HepG2 (cell line): Measurements from ENCODE around the gene ASB16. TPM values are rescaled to one million over a fixed set of nuclear protein-coding genes. Genes with fewer than 3 reads are reported as not detected.
A peak's percentile ranks its signal among the peaks of the same experiment; 100 is the strongest.

Source experiments
- DMAP1 ChIP-seq: IDR thresholded peaks from 2 replicates; pipeline ENCODE4 v1.6.1; 2016
- DRAP1 ChIP-seq: IDR thresholded peaks from 2 replicates; pipeline ENCODE4 v1.6.1; 2016; ENCODE audit warnings: missing genetic modification reagents, missing compliant biosample characterization
- FOXK1 ChIP-seq: sonication (generic); formaldehyde crosslinking; IDR thresholded peaks from 2 replicates; pipeline ENCODE4 v1.4.0; 2020; ENCODE audit warnings: low read depth, missing genetic modification reagents, borderline replicate concordance
- GABPA ChIP-seq, 2 experiments: IDR thresholded peaks; 2 replicates each; pipeline ENCODE4 v1.6.1; 2011 to 2016; ENCODE audit warnings: low read depth in 2 of 2, low read length in 1 of 2, missing biosample characterization in 1 of 2, missing genetic modification characterization in 1 of 2
- HBP1 ChIP-seq: IDR thresholded peaks from 2 replicates; pipeline ENCODE4 v1.6.1; 2016; ENCODE audit warnings: low read depth, control low read depth
- HDAC1 ChIP-seq: sonication (generic); formaldehyde crosslinking; IDR thresholded peaks from 2 replicates; pipeline ENCODE4 v1.5.1; 2020; ENCODE audit warnings: mild to moderate bottlenecking, missing genetic modification reagents
- HMG20B ChIP-seq: conservative IDR thresholded peaks from 2 replicates; pipeline ENCODE4 v1.6.1; 2016; ENCODE audit warnings: missing genetic modification reagents, missing compliant biosample characterization
- HNF4A ChIP-seq: sonication (generic); formaldehyde crosslinking; IDR thresholded peaks from 2 replicates; pipeline ENCODE4 v1.4.0; 2020; ENCODE audit warnings: missing genetic modification reagents
- KLF6 ChIP-seq: IDR thresholded peaks from 2 replicates; pipeline ENCODE4 v1.8.0; 2016; ENCODE audit warnings: missing biosample characterization, missing genetic modification reagents
- POLR2A ChIP-seq, 2 experiments: IDR thresholded peaks; 2 replicates each; pipeline ENCODE4 v1.6.1; 2011; ENCODE audit warnings: low read depth in 2 of 2, low read length in 2 of 2, mild to moderate bottlenecking in 1 of 2, moderate library complexity in 1 of 2; ENCODE audit not compliant: insufficient read depth in 1 of 2
- RAD21 ChIP-seq: fragments of 450-650 bp; formaldehyde crosslinking; IDR thresholded peaks from 2 replicates; pipeline ENCODE4 v1.5.0; 2020; ENCODE audit warnings: mild to moderate bottlenecking
- REST ChIP-seq, 2 experiments: IDR thresholded peaks; 2 replicates each; pipeline ENCODE4 v1.6.1; 2011 to 2012; ENCODE audit warnings: low read length in 2 of 2, borderline replicate concordance in 1 of 2, low read depth in 1 of 2, mild to moderate bottlenecking in 1 of 2, moderate library complexity in 1 of 2
- SP1 ChIP-seq, 2 experiments: fragments of 450-650 bp in 1 of 2; sonication (generic) in 1 of 2; formaldehyde crosslinking in 1 of 2; IDR thresholded peaks; 2 replicates each; pipeline versions ENCODE4 v1.4.0 to v1.6.1; 2016 to 2020; ENCODE audit warnings: missing genetic modification reagents in 1 of 2
- SP2 ChIP-seq: sonication (generic); formaldehyde crosslinking; IDR thresholded peaks from 2 replicates; pipeline ENCODE4 v1.5.1; 2020; ENCODE audit warnings: mild to moderate bottlenecking, missing genetic modification reagents
- SP5 ChIP-seq: IDR thresholded peaks from 2 replicates; pipeline ENCODE4 v1.6.1; 2016; ENCODE audit warnings: low read depth, borderline replicate concordance
- YY1 ChIP-seq: IDR thresholded peaks from 2 replicates; pipeline ENCODE4 v1.6.1; 2011; ENCODE audit warnings: low read length, low read depth, moderate library complexity, mild to moderate bottlenecking; ENCODE audit not compliant: insufficient read depth, insufficient replicate concordance
- ZBTB14 ChIP-seq: sonication (generic); formaldehyde crosslinking; IDR thresholded peaks from 2 replicates; pipeline ENCODE4 v1.4.0; 2020; ENCODE audit warnings: missing genetic modification reagents
- ZBTB7B ChIP-seq: sonication (generic); formaldehyde crosslinking; IDR thresholded peaks from 2 replicates; pipeline ENCODE4 v1.4.0; 2020; ENCODE audit warnings: missing genetic modification reagents
- ZNF260 ChIP-seq: sonication (generic); formaldehyde crosslinking; IDR thresholded peaks from 2 replicates; pipeline ENCODE4 v1.4.0; 2020; ENCODE audit warnings: missing genetic modification reagents, low read depth, mild to moderate bottlenecking, borderline replicate concordance
- ZNF446 ChIP-seq: sonication (generic); formaldehyde crosslinking; IDR thresholded peaks from 2 replicates; pipeline ENCODE4 v1.5.0; 2020; ENCODE audit warnings: mild to moderate bottlenecking, missing genetic modification reagents
- ZNF558 ChIP-seq: sonication (generic); formaldehyde crosslinking; IDR thresholded peaks from 2 replicates; pipeline ENCODE4 v1.9.0; 2022; ENCODE audit warnings: mild to moderate bottlenecking, missing genetic modification reagents, borderline replicate concordance
- ZNF629 ChIP-seq: sonication (generic); formaldehyde crosslinking; conservative IDR thresholded peaks from 2 replicates; pipeline ENCODE4 v1.5.0; 2020; ENCODE audit warnings: missing genetic modification reagents
- ZNF777 ChIP-seq: sonication (generic); formaldehyde crosslinking; IDR thresholded peaks from 2 replicates; pipeline ENCODE4 v1.4.0; 2020; ENCODE audit warnings: missing genetic modification reagents
- polyA plus RNA-seq, 8 experiments: library from polyadenylated mRNA; depleted of rRNA in 3 of 8; stranded (reverse) in 7 of 8; unstranded in 1 of 8; fragments of >200 nt; fragmentation: Illumina TruSeq in 4 of 8; extraction: Trizol in 4 of 8; gene quantifications; 2 replicates each; pipeline versions ENCODE4 v1.2.1 to v1.2.3, GENCODE V29; 2011 to 2016; ENCODE audit warnings: low read depth in 4 of 8, missing spikeins in 1 of 8, mixed read lengths in 1 of 8; ENCODE audit not compliant: insufficient read depth in 1 of 8
- total RNA-seq, 5 experiments: library from RNA; depleted of rRNA; stranded (reverse); fragments of >200 nt; fragmentation: Illumina TruSeq; extraction: Trizol; gene quantifications; 2 replicates each; pipeline ENCODE4 v1.2.3, GENCODE V29; 2016; ENCODE audit warnings: low read depth in 1 of 5

ASB16 gene
- total and polyA plus RNA-seq, 2 of the 13 experiments (the other 11 are each of a cell fraction or from before 2014, with no cell fraction given), result 0.07 TPM; not detected in 1

GRCh38 chr17:44199553-44200477 lies 29.3 kb downstream of the ASB16 start, which contains the start of gene ATXN7L3 (continued):
- TF ChIP-seq ZBTB14 (CRISPR knock-in tag), result peak; percentile 91
- peak; percentile 72; the same call in 1 of the 2 replicates for TF ChIP-seq KLF6 (CRISPR knock-in tag)
- 0 out of 2 replicates have a peak, but pooled peaks have one; percentile 27 for TF ChIP-seq ZNF558 (CRISPR knock-in tag)
- TF ChIP-seq DRAP1, result peak; percentile 68
- no peak for TF ChIP-seq HMG20B (CRISPR knock-in tag)
- no peak for TF ChIP-seq ZNF260 (CRISPR knock-in tag)
- TF ChIP-seq YY1, result peak; percentile 64
- TF ChIP-seq HBP1 (CRISPR knock-in tag), result peak; percentile 68; the same call in 1 of the 2 replicates
- TF ChIP-seq ZNF446 (CRISPR knock-in tag), result 0 out of 2 replicates have a peak, but pooled peaks have one; percentile 12
- TF ChIP-seq ZNF777 (CRISPR knock-in tag), result peak; percentile 94
- peak; percentile 62 for TF ChIP-seq HNF4A (CRISPR knock-in tag)
- TF ChIP-seq SP1 (IDR thresholded peaks at IDR 0.05), result peak; percentile 75
- TF ChIP-seq SP1 (CRISPR knock-in tag; IDR thresholded peaks at IDR 0.05), result peak; percentile 98
- peak; percentile 36; the same call in 1 of the 2 replicates for TF ChIP-seq HDAC1
- TF ChIP-seq RAD21 (CRISPR knock-in tag), result peak; percentile 24; the same call in 1 of the 2 replicates
- peak; percentile 84 for TF ChIP-seq SP2 (CRISPR knock-in tag)
- TF ChIP-seq DMAP1 (CRISPR knock-in tag), result peak; percentile 50; the same call in 1 of the 2 replicates
- TF ChIP-seq GABPA (IDR thresholded peaks at IDR 0.05; ENCODE audit: low read depth, low read length), result peak; percentile 56
- peak; percentile 57; the same call in 1 of the 2 replicates for TF ChIP-seq GABPA (CRISPR knock-in tag; IDR thresholded peaks at IDR 0.05; ENCODE audit: low read depth)
- TF ChIP-seq FOXK1 (CRISPR knock-in tag), result peak; percentile 23; the same call in 1 of the 2 replicates
- peak in 1 of 2 experiments; percentile 65; a peak in 2 of 4 replicates for TF ChIP-seq POLR2A (IDR thresholded peaks at IDR 0.05; ENCODE audit: insufficient read depth in 1 of 2, low read depth in 2 of 2, low read length in 2 of 2)
- no peak; the same call in 1 of the 2 replicates for TF ChIP-seq ZBTB7B
- peak in 1 of 2 experiments; percentile 29; a peak in 1 of 4 replicates for TF ChIP-seq REST (IDR thresholded peaks at IDR 0.05; ENCODE audit: borderline replicate concordance in 1 of 2, low read depth in 1 of 2, low read length in 2 of 2)
- peak; percentile 89 for TF ChIP-seq SP5 (CRISPR knock-in tag)
- TF ChIP-seq ZNF629 (CRISPR knock-in tag), result 0 out of 2 replicates have a peak, but pooled peaks have one; percentile 2
